Measurements from ENCODE around the gene PSME3IP1.

DNA sequence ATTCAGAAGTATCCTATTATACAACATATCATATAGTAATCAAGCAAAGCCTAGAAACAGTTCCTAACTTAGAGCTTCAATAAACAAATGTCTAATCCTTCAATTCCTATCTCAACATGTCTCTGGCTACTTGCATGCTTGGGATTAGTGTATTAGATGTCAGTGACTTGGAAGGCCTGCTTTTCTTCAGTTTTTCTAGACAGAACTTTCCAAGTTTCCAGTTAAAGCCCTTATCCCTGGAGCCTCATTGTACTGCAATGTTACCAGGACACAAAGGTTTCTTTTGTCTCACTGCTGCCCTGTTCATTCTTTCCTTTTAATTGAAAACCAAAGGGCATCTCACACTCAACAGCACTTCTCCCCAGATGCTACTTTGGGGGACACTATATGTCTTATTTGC, 16.5 kb downstream of the PSME3IP1 start:
- no peak for TF ChIP-seq YY1 (IDR thresholded peaks at IDR 0.05; ENCODE audit: insufficient read depth, insufficient read length)
- no peak for TF ChIP-seq ZNF274 (IDR thresholded peaks at IDR 0.05; ENCODE audit: low read depth, low read length)
- TF ChIP-seq SUZ12 (IDR thresholded peaks at IDR 0.05; ENCODE audit: extremely low read depth, insufficient read depth, insufficient read length) = no peak

Measured in NT2/D1 (cell line).